SK-N-SH (cell line): Measurements from ENCODE around the gene PDIA6.

Experiments
- FOXM1 ChIP-seq: IDR thresholded peaks from 2 replicates; pipeline ENCODE4 v1.4.0; 2012; ENCODE audit warnings: low read depth, mild to moderate bottlenecking
- GABPA ChIP-seq: IDR thresholded peaks from 2 replicates; pipeline ENCODE4 v1.4.0; 2012; ENCODE audit warnings: low read depth, mild to moderate bottlenecking
- JUND ChIP-seq: IDR thresholded peaks from 2 replicates; pipeline ENCODE4 v1.4.0; 2012
- POLR2AphosphoS5 ChIP-seq: IDR thresholded peaks from 2 replicates; pipeline ENCODE4 v1.6.1; 2012; ENCODE audit warnings: low read depth, low read length
- SIN3A ChIP-seq: IDR thresholded peaks from 2 replicates; pipeline ENCODE4 v1.6.1; 2012; ENCODE audit warnings: low read depth, mild to moderate bottlenecking, low read length, moderate library complexity, borderline replicate concordance
- TCF12 ChIP-seq: IDR thresholded peaks from 2 replicates; pipeline ENCODE4 v1.4.0; 2012
- TF ChIP-seq, protein P1 (sequence below): fragments of 200-600 bp; sonication (generic); IDR thresholded peaks from 2 replicates; pipeline ENCODE4 v1.6.1; 2017; ENCODE audit warnings: antibody characterized with exemption, mild to moderate bottlenecking, moderate library complexity
- TF ChIP-seq, protein P2 (sequence below): IDR thresholded peaks from 2 replicates; pipeline ENCODE4 v1.4.0; 2012; ENCODE audit warnings: low read depth, borderline replicate concordance

DNA sequence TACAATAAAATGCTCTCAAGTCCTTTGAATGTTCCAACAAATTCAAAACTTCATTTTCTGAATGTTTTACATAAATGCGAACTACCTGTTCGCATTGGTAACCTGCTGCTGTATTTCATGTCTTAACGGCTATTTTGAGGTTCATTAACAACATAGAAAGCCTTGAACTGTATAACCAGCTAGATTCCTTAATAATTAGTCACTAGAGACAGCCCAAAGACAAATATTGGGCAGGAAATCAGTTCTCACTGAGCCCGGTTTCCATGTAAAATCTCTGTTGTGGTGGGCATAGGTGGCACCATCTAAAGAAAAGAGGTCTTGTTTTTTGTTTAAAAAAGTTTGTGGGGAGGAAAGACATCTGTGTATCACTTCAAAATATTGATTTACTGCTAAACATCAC, 29.2 kb downstream of the PDIA6 start:
- TF ChIP-seq TCF12 (no peak), POLR2AphosphoS5 (no peak), JUND (no peak), SIN3A (no peak), FOXM1 (no peak), GABPA (no peak)
- TF ChIP-seq, protein P1, sequence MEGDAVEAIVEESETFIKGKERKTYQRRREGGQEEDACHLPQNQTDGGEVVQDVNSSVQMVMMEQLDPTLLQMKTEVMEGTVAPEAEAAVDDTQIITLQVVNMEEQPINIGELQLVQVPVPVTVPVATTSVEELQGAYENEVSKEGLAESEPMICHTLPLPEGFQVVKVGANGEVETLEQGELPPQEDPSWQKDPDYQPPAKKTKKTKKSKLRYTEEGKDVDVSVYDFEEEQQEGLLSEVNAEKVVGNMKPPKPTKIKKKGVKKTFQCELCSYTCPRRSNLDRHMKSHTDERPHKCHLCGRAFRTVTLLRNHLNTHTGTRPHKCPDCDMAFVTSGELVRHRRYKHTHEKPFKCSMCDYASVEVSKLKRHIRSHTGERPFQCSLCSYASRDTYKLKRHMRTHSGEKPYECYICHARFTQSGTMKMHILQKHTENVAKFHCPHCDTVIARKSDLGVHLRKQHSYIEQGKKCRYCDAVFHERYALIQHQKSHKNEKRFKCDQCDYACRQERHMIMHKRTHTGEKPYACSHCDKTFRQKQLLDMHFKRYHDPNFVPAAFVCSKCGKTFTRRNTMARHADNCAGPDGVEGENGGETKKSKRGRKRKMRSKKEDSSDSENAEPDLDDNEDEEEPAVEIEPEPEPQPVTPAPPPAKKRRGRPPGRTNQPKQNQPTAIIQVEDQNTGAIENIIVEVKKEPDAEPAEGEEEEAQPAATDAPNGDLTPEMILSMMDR, result no peak
- TF ChIP-seq, protein P2, sequence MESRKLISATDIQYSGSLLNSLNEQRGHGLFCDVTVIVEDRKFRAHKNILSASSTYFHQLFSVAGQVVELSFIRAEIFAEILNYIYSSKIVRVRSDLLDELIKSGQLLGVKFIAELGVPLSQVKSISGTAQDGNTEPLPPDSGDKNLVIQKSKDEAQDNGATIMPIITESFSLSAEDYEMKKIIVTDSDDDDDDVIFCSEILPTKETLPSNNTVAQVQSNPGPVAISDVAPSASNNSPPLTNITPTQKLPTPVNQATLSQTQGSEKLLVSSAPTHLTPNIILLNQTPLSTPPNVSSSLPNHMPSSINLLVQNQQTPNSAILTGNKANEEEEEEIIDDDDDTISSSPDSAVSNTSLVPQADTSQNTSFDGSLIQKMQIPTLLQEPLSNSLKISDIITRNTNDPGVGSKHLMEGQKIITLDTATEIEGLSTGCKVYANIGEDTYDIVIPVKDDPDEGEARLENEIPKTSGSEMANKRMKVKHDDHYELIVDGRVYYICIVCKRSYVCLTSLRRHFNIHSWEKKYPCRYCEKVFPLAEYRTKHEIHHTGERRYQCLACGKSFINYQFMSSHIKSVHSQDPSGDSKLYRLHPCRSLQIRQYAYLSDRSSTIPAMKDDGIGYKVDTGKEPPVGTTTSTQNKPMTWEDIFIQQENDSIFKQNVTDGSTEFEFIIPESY, result no peak
